DND-41 (cell line): ENCODE measurements around the gene PPP2R5E.

Source experiments
- ATAC-seq: fragments of 200-7000 bp; cut with Tn5 transposase; 3 replicates; pipeline ENCODE4 v1.9.1; 2021; ENCODE audit warnings: low read depth; ENCODE audit not compliant: insufficient read depth
- DNase-seq: peaks from one replicate; pipeline ENCODE4 v3.0.0-alpha.2; 2020
- H2AFZ ChIP-seq: 2 replicates; pipeline ENCODE4 v1.6.0; 2012; ENCODE audit warnings: low read depth, low read length
- H3K27ac ChIP-seq: 2 replicates; pipeline ENCODE4 v1.5.1; 2012; ENCODE audit warnings: low read length, inconsistent platforms
- H3K27me3 ChIP-seq: fragments of 200-600 bp; sonication (generic); 2 replicates; pipeline ENCODE4 v1.6.0; 2012; ENCODE audit warnings: low read length, mild to moderate bottlenecking, inconsistent platforms; ENCODE audit not compliant: insufficient read depth, poor library complexity
- H3K36me3 ChIP-seq: 2 replicates; pipeline ENCODE4 v1.5.1; 2012; ENCODE audit warnings: low read length, inconsistent platforms; ENCODE audit not compliant: insufficient read depth
- H3K4me1 ChIP-seq: 2 replicates; pipeline ENCODE4 v1.5.1; 2012; ENCODE audit warnings: mild to moderate bottlenecking, low read length; ENCODE audit not compliant: insufficient read depth
- H3K4me2 ChIP-seq: 2 replicates; pipeline ENCODE4 v1.6.0; 2012; ENCODE audit warnings: mild to moderate bottlenecking, moderate library complexity, low read length, inconsistent platforms; ENCODE audit not compliant: insufficient read depth
- H3K4me3 ChIP-seq, 2 experiments: fragments of 200-600 bp in 1 of 2; shearing (Covaris generic) in 1 of 2; 2 replicates each; pipeline ENCODE4 v1.5.1; 2012 to 2016; ENCODE audit warnings: inconsistent platforms in 2 of 2, low read length in 2 of 2, mild to moderate bottlenecking in 2 of 2, low read depth in 1 of 2, moderate library complexity in 1 of 2
- H3K79me2 ChIP-seq: 2 replicates; pipeline ENCODE4 v1.6.0; 2012; ENCODE audit warnings: low read length, inconsistent platforms; ENCODE audit not compliant: insufficient read depth
- H3K9ac ChIP-seq: 2 replicates; pipeline ENCODE4 v1.6.0; 2012; ENCODE audit warnings: low read depth, mild to moderate bottlenecking, inconsistent platforms, low read length, moderate library complexity
- H3K9me3 ChIP-seq: 2 replicates; pipeline ENCODE4 v1.5.1; 2012; ENCODE audit warnings: low read length, moderate library complexity, mild to moderate bottlenecking, inconsistent platforms; ENCODE audit not compliant: insufficient read depth, severe bottlenecking
- H4K20me1 ChIP-seq: 2 replicates; pipeline ENCODE4 v1.6.0; 2012; ENCODE audit warnings: low read length; ENCODE audit not compliant: insufficient read depth
- EZH2 ChIP-seq: IDR thresholded peaks from 3 replicates; pipeline ENCODE4 v1.6.1; 2012; ENCODE audit warnings: borderline replicate concordance, low read depth, mild to moderate bottlenecking, moderate library complexity, low read length, inconsistent platforms; ENCODE audit not compliant: severe bottlenecking
- TF ChIP-seq, protein P1 (sequence below): IDR thresholded peaks from 2 replicates; pipeline ENCODE4 v1.5.1; 2012; ENCODE audit warnings: borderline replicate concordance, low read length, moderate library complexity, mild to moderate bottlenecking; ENCODE audit not compliant: poor library complexity, severe bottlenecking; ENCODE audit errors: extremely low read depth

PPP2R5E gene

DNA sequence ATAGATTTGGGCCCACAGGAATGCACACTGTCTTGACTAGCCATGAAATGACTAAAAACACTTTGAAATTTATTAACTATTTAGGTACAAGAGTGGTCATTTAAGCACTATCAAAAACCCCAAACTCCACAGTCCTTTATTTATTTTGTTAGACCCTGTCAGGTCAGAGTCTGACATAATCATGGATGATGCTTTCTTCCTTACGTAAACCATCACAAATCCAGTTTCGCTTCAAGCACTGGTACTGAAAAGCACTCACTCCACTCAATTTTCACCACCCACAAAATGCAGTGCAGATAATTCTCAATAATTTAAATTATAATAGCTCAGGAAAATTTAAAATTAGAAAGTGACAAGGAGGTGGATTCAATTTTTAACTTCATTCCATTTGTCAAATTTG is 25.8 kb downstream of the PPP2R5E start:
- H3K27me3 ChIP-seq = no peaks in the 10 kb centered on the region
- no peak for DNase-seq
- no peak overlapping the region for H2AFZ ChIP-seq
- no peak overlapping the region for H3K4me2 ChIP-seq
- no peak overlapping the region for H3K9ac ChIP-seq
- H3K4me1 ChIP-seq = no peaks in the 10 kb centered on the region; the same call in 1 of the 2 replicates
- H3K9me3 ChIP-seq = no peaks in the 10 kb centered on the region
- H3K36me3 ChIP-seq = peaks cover 14% of the 10 kb centered on the region
- no peak overlapping the region for H3K4me3 ChIP-seq
- H4K20me1 ChIP-seq = peaks cover 18% of the 10 kb centered on the region; the same call in 1 of the 2 replicates
- peaks cover 82% of the 10 kb centered on the region for H3K79me2 ChIP-seq
- no peak for ATAC-seq
- H3K27ac ChIP-seq = no peak overlapping the region
- TF ChIP-seq, protein P1, sequence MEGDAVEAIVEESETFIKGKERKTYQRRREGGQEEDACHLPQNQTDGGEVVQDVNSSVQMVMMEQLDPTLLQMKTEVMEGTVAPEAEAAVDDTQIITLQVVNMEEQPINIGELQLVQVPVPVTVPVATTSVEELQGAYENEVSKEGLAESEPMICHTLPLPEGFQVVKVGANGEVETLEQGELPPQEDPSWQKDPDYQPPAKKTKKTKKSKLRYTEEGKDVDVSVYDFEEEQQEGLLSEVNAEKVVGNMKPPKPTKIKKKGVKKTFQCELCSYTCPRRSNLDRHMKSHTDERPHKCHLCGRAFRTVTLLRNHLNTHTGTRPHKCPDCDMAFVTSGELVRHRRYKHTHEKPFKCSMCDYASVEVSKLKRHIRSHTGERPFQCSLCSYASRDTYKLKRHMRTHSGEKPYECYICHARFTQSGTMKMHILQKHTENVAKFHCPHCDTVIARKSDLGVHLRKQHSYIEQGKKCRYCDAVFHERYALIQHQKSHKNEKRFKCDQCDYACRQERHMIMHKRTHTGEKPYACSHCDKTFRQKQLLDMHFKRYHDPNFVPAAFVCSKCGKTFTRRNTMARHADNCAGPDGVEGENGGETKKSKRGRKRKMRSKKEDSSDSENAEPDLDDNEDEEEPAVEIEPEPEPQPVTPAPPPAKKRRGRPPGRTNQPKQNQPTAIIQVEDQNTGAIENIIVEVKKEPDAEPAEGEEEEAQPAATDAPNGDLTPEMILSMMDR = no peak
- TF ChIP-seq EZH2 = no peak

DNA sequence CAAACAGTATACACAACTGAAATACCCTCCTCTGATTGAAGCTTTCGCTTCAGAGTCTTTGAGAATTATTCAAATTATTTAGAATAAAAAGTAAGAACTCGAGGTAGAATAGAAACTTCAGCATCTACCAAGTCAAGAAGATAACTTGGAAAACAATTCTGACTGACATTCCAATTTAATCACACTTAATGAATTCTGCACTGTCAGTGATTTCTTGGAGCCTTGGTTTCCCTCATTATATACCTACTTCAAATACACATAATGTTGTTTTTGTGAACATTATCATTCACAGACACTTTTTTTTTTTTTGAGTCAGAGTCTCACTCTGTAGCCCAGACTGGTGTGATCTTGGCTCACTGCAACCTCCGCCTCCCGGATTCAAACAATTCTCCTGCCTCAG is 27.9 kb downstream of the PPP2R5E start:
- Histone ChIP-seq H3K4me1 (peaks cover 10% of the 10 kb centered on the region), H3K4me2 (no peak overlapping the region), H3K79me2 (peaks cover 91% of the 10 kb centered on the region), H3K9ac (no peak overlapping the region), H3K27me3 (no peaks in the 10 kb centered on the region), H3K27ac (no peak overlapping the region), H2AFZ (no peak overlapping the region), H4K20me1 (peaks cover 32% of the 10 kb centered on the region; the same call in 1 of the 2 replicates), H3K36me3 (peaks cover 25% of the 10 kb centered on the region), H3K9me3 (no peaks in the 10 kb centered on the region), H3K4me3 (no peak overlapping the region)
- ATAC-seq (no peak), DNase-seq (no peak)
- TF ChIP-seq, protein P1 = no peak
- no peak for TF ChIP-seq EZH2

GRCh38 chr14:63513756-63514155 is 29.4 kb downstream of the PPP2R5E start:
- ATAC-seq (no peak), DNase-seq (no peak)
- Histone ChIP-seq H3K36me3 (peaks cover 26% of the 10 kb centered on the region), H3K27me3 (no peaks in the 10 kb centered on the region), H3K4me3 (no peak overlapping the region), H3K9me3 (no peaks in the 10 kb centered on the region), H3K27ac (no peak overlapping the region), H2AFZ (no peak overlapping the region), H3K4me2 (no peak overlapping the region), H4K20me1 (peaks cover 41% of the 10 kb centered on the region; the same call in 1 of the 2 replicates), H3K79me2 (peaks cover 94% of the 10 kb centered on the region), H3K4me1 (peaks cover 10% of the 10 kb centered on the region), H3K9ac (no peak overlapping the region)
- TF ChIP-seq, protein P1 = no peak
- no peak for TF ChIP-seq EZH2

- Histone ChIP-seq H3K9me3 (no peaks in the 10 kb centered on the region), H3K4me3 (no peak overlapping the region), H3K9ac (no peak overlapping the region), H3K27ac (no peak overlapping the region), H3K4me1 (peaks cover 10% of the 10 kb centered on the region), H4K20me1 (peaks cover 46% of the 10 kb centered on the region; the same call in 1 of the 2 replicates), H3K27me3 (no peaks in the 10 kb centered on the region), H3K79me2 (peaks cover 95% of the 10 kb centered on the region), H3K36me3 (peaks cover 22% of the 10 kb centered on the region; the same call in 1 of the 2 replicates), H3K4me2 (no peak overlapping the region), H2AFZ (no peak overlapping the region)
- TF ChIP-seq EZH2 = no peak
- TF ChIP-seq, protein P1 = no peak
- DNase-seq (no peak), ATAC-seq (no peak)
Measured at GRCh38 chr14:63512861-63513260, 30.3 kb downstream of the PPP2R5E start.
